Right lobe of liver (tissue), 6 donors: ENCODE results near the gene PLEKHG4B. TPM values are rescaled to one million over a fixed set of nuclear protein-coding genes. Genes with fewer than 3 reads are reported as not detected.
"Not testable (repeated sequence)": the region's sequence is repeated elsewhere in the genome, so short reads cannot be mapped to it uniquely, and the experiment has no call there.

Experiments
- ATAC-seq, 4 donors: fragments of 200-7000 bp; cut with Tn5 transposase; one replicate each; pipeline ENCODE4 v1.9.1; 2020; ENCODE audit warnings: mild to moderate bottlenecking in 4 of 4, moderate library complexity in 4 of 4
- DNase-seq, 3 donors: peaks; one replicate each; pipeline ENCODE4 v3.0.0-alpha.2; 2020
- H3K27ac ChIP-seq, 3 donors: fragments of 200-600 bp; one replicate each; pipeline ENCODE4 v1.8.0; 2022
- H3K27me3 ChIP-seq, 2 donors: fragments of 200-600 bp; one replicate each; pipeline ENCODE4 v1.8.0; 2022
- H3K36me3 ChIP-seq, 4 donors: fragments of 200-600 bp; sonication (generic) in 1 of 4; one replicate each; pipeline versions ENCODE4 v1.5.1 to v1.8.0; 2017 to 2022; ENCODE audit warnings: control low read depth in 1 of 4
- H3K4me1 ChIP-seq, 4 donors: fragments of 200-600 bp; sonication (generic) in 1 of 4; one replicate each; pipeline versions ENCODE4 v1.5.1 to v1.8.0; 2017 to 2022; ENCODE audit warnings: control low read depth in 1 of 4
- H3K4me3 ChIP-seq, 3 donors: fragments of 200-600 bp; one replicate each; pipeline ENCODE4 v1.8.0; 2022
- H3K9me3 ChIP-seq, 4 donors: fragments of 200-600 bp; sonication (generic) in 1 of 4; one replicate each; pipeline versions ENCODE4 v1.5.1 to v1.8.0; 2017 to 2022; ENCODE audit warnings: control low read depth in 1 of 4
- POLR2A ChIP-seq: fragments of 450-650 bp; IDR thresholded peaks from one replicate; pipeline ENCODE4 v1.6.1; 2017; ENCODE audit warnings: antibody characterized with exemption, mild to moderate bottlenecking
- WGBS: methylation state at CpG from one replicate; pipeline ENCODE4 v1.1.6; 2018; ENCODE audit warnings: low coverage, low lambda C conversion rate; ENCODE audit not compliant: insufficient coverage; ENCODE audit errors: missing lambda C conversion rate; 5-methylcytosine and 5-hydroxymethylcytosine counted together
- intact Hi-C, 2 donors: fragments of 100-400 bp; cut with DNase I; formaldehyde crosslinking; loops; one replicate each; pipeline versions ENCODE4 v1.11.2 to v1.14.1; 2022
- small RNA-seq, 2 experiments: library from RNA; depleted of rRNA; stranded (forward); fragments of <200 nt; gene quantifications; one replicate each; pipeline ENCODE3, GENCODE V24; 2016
- total RNA-seq, 6 experiments: library from RNA; depleted of rRNA in 2 of 6; stranded (reverse); fragments of >200 nt in 2 of 6; fragmentation: NEBNext Ultra II Directional in 3 of 6; extraction: Animal tissue kit (Norgen Biotek cat#: 25700) in 3 of 6; gene quantifications; one replicate each; pipeline versions ENCODE4 v1.1.0 to v1.2.4, GENCODE V29; 2016 to 2023
- TF ChIP-seq, protein P1 (sequence below), 4 donors: fragments of 200-600 bp in 3 of 4; fragments of 450-650 bp in 1 of 4; IDR thresholded peaks; one replicate each; pipeline versions ENCODE4 v1.5.1 to v1.8.0; 2016 to 2022; ENCODE audit warnings: antibody characterized with exemption in 4 of 4, mild to moderate bottlenecking in 2 of 4
- donor health status: DM: no; HTN: yes; CAD: no.
- donor health status: DM: no; HTN: no; CAD: no.
- donor health status: DM: no; HTN: no; CAD: no.
- donor health status: DM: no; HTN: yes; CAD: no.
- donor health status: DM: no; HTN: yes; CAD: no.

Gene PLEKHG4B
- total RNA-seq, 6 experiments from 2014 or later = 0.13 to 0.18 TPM; not detected in 4

DNA sequence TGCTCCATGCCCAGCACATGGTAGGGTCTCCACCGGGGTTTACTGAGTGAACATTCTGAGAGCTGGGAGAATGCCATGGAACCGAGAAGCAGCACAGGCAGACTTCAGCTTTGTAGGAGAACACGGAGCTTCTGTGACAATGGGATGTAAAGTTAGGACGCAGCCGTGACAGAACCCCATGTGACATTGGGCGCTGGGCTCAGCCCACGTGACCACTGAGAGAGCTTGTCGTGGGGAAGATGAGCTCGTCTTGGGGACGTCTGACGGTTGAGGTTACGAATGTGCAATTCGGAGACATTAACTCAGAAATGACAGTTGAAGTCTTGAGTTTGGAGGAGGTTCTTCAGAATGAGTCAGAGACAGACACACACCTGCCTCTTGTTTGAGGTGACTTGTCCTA lies 139.7 kb downstream of the PLEKHG4B start:
- Histone ChIP-seq H3K9me3 (no peaks in the 10 kb centered on the region), H3K4me3 (no peak overlapping the region), H3K27me3 (no peaks in the 10 kb centered on the region), H3K4me1 (no peaks in the 10 kb centered on the region), H3K27ac (no peak overlapping the region), H3K36me3 (peaks cover 0 to 83% (median 22%) of the 10 kb centered on the region in 4 donors)
- no peak for TF ChIP-seq POLR2A
- TF ChIP-seq, protein P1, sequence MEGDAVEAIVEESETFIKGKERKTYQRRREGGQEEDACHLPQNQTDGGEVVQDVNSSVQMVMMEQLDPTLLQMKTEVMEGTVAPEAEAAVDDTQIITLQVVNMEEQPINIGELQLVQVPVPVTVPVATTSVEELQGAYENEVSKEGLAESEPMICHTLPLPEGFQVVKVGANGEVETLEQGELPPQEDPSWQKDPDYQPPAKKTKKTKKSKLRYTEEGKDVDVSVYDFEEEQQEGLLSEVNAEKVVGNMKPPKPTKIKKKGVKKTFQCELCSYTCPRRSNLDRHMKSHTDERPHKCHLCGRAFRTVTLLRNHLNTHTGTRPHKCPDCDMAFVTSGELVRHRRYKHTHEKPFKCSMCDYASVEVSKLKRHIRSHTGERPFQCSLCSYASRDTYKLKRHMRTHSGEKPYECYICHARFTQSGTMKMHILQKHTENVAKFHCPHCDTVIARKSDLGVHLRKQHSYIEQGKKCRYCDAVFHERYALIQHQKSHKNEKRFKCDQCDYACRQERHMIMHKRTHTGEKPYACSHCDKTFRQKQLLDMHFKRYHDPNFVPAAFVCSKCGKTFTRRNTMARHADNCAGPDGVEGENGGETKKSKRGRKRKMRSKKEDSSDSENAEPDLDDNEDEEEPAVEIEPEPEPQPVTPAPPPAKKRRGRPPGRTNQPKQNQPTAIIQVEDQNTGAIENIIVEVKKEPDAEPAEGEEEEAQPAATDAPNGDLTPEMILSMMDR (IDR thresholded peaks at IDR 0.05) = no peak
- ATAC-seq (no peak), DNase-seq (no peak)
- WGBS = 75% methylated on average over 7 of the region's 13 CpGs
- intact Hi-C loops = no loop called here

DNA sequence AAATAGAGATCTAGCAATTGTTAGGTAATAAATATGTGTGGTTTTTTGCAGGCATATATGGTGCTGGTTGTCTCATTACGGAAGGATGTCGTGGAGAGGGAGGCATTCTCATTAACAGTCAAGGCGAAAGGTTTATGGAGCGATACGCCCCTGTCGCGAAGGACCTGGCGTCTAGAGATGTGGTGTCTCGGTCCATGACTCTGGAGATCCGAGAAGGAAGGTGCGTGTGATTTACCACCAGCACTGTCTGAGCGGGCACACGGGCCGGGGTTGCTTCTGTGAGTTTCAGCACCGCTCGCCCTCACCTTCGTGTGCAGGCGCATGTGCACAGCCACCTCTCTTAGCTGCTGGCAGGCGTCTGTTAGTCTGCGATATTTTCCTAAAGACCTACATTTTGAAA lies 141.5 kb downstream of the PLEKHG4B start:
- H3K4me1 ChIP-seq, intact Hi-C loops, H3K27ac ChIP-seq, H3K4me3 ChIP-seq, H3K9me3 ChIP-seq, ATAC-seq, H3K27me3 ChIP-seq, DNase-seq: not testable (repeated sequence)
- peaks cover 0 to 77% (median 16%) of the 10 kb centered on the region in 4 donors for H3K36me3 ChIP-seq
- WGBS = 93% methylated on average over 8 of the region's 20 CpGs

DNA sequence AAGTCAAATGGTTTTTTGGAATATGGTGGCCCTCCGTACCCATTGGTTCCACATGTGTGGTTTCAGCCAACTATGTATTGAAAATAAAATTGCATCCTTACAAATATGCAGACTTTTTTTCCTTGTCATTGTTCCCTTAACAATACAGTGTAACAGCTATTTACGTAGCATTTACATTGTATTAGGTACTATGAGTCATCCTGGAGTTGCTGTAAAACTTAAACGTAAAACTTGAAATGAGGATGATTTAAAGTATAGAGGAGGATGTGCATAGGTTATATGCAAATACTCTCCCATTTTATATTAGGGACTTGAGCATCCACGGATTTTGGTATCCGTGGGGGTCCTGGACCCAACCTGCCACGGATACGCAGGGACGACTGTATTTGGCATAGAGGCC lies 142.5 kb downstream of the PLEKHG4B start:
- Histone ChIP-seq H3K27me3 (no peaks in the 10 kb centered on the region), H3K36me3 (peaks cover 0 to 72% (median 12%) of the 10 kb centered on the region in 4 donors), H3K27ac (no peak overlapping the region), H3K4me3 (no peak overlapping the region), H3K9me3 (no peaks in the 10 kb centered on the region), H3K4me1 (no peaks in the 10 kb centered on the region)
- TF ChIP-seq, protein P1 (IDR thresholded peaks at IDR 0.05) = no peak
- no peak for TF ChIP-seq POLR2A
- 96% methylated on average over 5 of the region's 8 CpGs for WGBS
- ATAC-seq = no peak
- DNase-seq = no peak
- intact Hi-C loops = no loop called here

GRCh38 chr5:235527-235926 lies 143.6 kb downstream of the PLEKHG4B start:
- ATAC-seq, DNase-seq, H3K27ac ChIP-seq, H3K27me3 ChIP-seq, H3K4me1 ChIP-seq, H3K9me3 ChIP-seq, H3K4me3 ChIP-seq, intact Hi-C loops: not testable (repeated sequence)
- WGBS = 92% methylated on average over 4 of the region's 9 CpGs
- H3K36me3 ChIP-seq = peaks cover 0 to 72% (median 11%) of the 10 kb centered on the region in 4 donors

GRCh38 chr5:237931-238330 lies 146.0 kb downstream of the PLEKHG4B start:
- H3K4me3 ChIP-seq, DNase-seq, H3K4me1 ChIP-seq, intact Hi-C loops, ATAC-seq, H3K9me3 ChIP-seq, H3K27ac ChIP-seq, H3K27me3 ChIP-seq: not testable (repeated sequence)
- peaks cover 0 to 75% (median 14%) of the 10 kb centered on the region in 4 donors for H3K36me3 ChIP-seq
- WGBS = 96% methylated on average over 5 of the region's 8 CpGs

Small RNA genes within 50 kb of the gene (small RNA-seq; reads per million reads assigned to genes)
- 0 reads per million in 2 experiments for gene RF00019

Other genes starting within 250 kb of the PLEKHG4B start
- not detected for gene LRRC14B, start 99.3 kb downstream of the PLEKHG4B start, total RNA-seq
- 1 to 10 TPM; 1.2 to 3.6 (median 2.2) TPM for gene CCDC127, start 126.0 kb downstream of the PLEKHG4B start, total RNA-seq
- gene SDHA, start 126.2 kb downstream of the PLEKHG4B start, total RNA-seq = 100 to 1,000 TPM; 165 to 223 (median 188) TPM
- gene PDCD6, start 179.5 kb downstream of the PLEKHG4B start, total RNA-seq = 10 to 100 TPM; 33.4 to 52.2 (median 41.3) TPM
- under 1 TPM; 0.06 to 0.81 (median 0.43) TPM for gene AHRR, start 229.5 kb downstream of the PLEKHG4B start, total RNA-seq